GM19452 (cell line): ENCODE measurements around the gene FBXL3.
"Not testable (repeated sequence)": the region's sequence is repeated elsewhere in the genome, so short reads cannot be mapped to it uniquely, and the experiment has no call there.

Source experiments
- ATAC-seq: cut with Tn5 transposase; IDR thresholded peaks from one replicate; pipeline ENCODE4 v1.9.1; 2021; ENCODE audit not compliant: unreplicated experiment

FBXL3 gene

DNA sequence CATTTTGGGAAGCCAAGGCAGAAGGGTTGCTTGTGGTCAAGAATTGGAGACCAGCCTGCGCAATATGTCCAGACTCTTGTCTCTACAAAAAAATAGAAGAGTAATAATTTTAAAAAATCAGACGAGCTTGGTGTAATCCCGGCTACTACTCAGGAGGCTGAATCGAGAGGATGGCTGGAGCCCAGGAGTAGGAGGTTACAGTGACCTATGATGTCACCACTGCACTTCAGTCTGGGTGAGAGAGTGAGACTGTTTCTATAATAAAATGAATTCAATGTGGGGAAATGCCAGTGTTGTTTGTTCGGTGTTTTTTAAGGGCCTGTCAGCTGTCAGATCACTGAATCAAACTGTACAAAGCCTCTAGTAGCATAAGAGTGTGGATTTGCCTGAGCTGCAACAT, 1.2 kb upstream of the FBXL3 start:
- no peak for ATAC-seq

DNA sequence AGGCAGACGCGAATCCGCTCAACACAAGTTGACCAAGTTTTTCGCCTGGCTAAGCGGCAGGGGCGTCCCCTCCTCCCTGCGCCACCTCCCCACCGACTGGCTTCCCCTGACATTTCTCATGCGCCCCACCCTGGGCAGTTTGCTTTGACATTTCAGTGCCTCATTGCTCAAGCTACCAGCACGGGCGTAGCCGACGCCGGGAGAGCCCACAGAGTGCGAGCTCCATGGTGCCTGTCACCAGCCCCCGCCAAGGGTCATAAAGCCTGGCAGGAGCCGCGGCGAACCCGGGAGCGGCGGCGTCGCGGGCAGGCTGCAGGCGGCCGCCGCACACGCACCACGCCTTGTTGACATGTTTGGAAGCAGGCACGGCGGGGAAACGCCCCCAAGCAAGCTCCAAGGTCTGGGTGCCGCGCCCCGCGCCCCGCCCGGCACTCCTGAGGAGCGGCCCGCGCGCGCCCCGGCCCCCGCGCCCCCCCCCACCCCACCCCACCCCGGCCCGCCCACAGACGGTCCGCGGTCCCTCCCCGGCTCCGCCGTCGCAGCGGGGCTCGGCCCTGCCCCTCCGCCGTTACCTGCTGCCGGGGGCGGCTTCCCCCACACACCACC, 601 bp downstream of the FBXL3 start:
- ATAC-seq: peak; percentile 46

- ATAC-seq: no peak
These were observed 4.6 kb downstream of the FBXL3 start for GRCh38 chr13:77022341-77022740.

GRCh38 chr13:77019756-77020155, 7.2 kb downstream of the FBXL3 start:
- no peak for ATAC-seq

GRCh38 chr13:77016888-77017623, 9.9 kb downstream of the FBXL3 start:
- ATAC-seq: no peak

DNA sequence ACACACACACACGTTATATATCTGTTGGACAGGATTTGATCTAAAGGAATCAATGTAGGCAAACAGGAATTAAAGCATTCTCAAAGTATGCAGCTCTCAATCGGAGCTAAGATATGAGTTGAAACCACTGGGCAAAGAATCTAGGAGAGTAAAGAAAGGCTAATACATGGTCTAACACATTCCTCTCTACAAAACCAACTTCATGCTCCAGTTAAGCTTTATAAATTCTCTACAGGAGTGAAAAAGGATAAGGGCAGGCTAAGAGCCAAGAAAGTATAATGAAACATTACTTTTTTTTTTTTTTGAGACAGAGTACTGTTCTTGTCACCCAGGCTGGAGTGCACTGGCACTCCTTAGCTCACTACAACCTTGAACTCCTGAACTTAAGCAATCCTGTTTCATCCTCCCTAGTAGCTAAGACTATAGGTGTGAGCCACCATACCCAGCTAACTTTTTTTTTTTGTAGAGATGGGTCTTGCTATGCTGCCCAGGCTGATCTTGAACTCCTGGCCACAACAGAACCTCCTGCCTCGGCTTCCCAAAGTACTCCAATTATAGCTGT, 10.6 kb downstream of the FBXL3 start:
- ATAC-seq: no peak

GRCh38 chr13:77014906-77015685, 11.9 kb downstream of the FBXL3 start:
- ATAC-seq: no peak

GRCh38 chr13:77013853-77014542, 13.0 kb downstream of the FBXL3 start:
- ATAC-seq: no peak

DNA sequence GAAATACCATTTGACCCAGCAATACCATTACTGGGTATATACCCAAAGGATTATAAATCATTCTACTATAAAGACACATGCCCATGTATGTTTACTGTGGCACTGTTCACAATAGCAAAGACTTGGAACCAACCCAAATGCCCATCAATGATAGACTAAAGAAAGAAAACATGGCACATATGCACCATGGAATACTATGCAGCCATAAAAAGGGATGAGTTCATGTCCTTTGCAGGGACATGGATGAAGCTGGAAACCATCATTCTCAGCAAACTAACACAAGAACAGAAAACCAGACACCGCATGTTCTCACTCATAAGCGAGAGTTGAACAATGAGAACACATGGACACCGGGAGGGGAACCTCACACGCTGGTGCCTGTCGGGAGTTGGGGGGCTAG, 17.2 kb downstream of the FBXL3 start:
- ATAC-seq: not testable (repeated sequence)

DNA sequence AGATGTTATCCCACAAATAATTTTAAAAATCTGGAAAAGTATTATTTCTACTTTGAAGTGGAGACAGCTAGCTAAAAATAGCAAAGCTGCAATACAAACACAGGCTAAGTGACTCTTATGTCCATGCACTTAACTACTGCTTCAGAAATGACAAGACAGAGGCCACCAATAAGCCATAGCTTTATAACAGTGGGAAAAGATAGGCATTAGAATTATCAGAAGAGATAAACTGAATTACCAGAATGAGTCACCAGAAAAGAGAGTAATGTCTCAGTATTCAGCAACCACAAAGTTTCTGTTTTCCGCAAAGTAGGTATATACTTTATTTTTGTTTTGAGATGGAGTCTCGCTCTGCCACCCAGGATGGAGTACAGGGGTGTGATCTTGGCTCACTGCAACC, 17.9 kb downstream of the FBXL3 start:
- no peak for ATAC-seq

GRCh38 chr13:77008337-77008736, 18.6 kb downstream of the FBXL3 start:
- not testable (repeated sequence) for ATAC-seq

DNA sequence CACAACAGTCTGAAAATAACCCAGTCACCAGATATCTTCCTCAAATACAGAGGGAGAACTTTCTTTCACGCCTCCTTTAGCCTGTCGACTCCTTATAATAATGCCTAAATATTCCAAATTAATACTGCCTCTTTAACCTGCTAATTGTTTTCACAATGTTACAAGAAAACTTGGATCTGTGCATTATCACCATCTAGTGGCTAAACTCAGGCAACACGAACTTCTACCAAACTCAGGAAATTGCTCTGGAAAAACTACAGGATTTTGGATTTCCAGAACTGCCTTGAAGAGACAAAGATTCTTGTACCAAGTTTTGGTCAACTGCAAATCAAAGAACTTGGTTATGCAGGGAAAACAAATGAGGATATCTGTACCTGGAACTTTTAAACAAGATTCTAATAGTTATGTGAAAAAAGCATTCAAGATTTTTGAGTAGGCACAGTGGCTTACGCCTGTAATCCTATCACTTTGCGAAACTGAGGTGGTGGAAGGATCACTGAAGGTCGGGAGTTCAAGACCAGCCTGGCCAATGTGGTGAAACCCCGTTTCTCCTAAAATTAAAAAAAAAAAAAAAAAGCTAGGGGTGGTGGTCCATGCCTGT, 24.3 kb downstream of the FBXL3 start:
- no peak for ATAC-seq

- no peak for ATAC-seq
These were observed 24.9 kb downstream of the FBXL3 start for GRCh38 chr13:77001963-77002587.

- no peak for ATAC-seq
These were observed 25.4 kb downstream of the FBXL3 start for GRCh38 chr13:77001540-77001939.

- ATAC-seq: no peak
These were observed 26.5 kb downstream of the FBXL3 start for GRCh38 chr13:77000475-77000874.

DNA sequence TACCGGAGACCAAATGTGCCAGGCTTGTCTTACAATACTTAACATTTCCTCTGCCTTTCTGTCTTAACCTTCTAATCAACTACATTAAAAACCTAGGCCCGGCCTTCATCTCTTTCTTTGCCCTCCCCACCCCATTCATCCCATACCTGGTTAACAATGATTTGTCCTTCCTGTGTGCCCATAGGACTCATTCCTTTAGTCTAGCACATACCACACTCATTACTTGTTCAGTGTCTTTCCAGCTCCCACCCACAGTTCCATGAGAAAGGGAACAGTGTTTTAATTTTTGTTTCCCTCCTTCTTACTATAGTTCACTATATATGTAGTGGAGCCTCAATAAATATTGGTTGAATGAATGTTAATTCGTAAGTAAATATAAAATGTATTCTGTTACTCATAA, 32.7 kb downstream of the FBXL3 start:
- no peak for ATAC-seq

GRCh38 chr13:76993473-76993872, 33.5 kb downstream of the FBXL3 start:
- ATAC-seq: no peak

GRCh38 chr13:76993021-76993420, 33.9 kb downstream of the FBXL3 start:
- no peak for ATAC-seq

DNA sequence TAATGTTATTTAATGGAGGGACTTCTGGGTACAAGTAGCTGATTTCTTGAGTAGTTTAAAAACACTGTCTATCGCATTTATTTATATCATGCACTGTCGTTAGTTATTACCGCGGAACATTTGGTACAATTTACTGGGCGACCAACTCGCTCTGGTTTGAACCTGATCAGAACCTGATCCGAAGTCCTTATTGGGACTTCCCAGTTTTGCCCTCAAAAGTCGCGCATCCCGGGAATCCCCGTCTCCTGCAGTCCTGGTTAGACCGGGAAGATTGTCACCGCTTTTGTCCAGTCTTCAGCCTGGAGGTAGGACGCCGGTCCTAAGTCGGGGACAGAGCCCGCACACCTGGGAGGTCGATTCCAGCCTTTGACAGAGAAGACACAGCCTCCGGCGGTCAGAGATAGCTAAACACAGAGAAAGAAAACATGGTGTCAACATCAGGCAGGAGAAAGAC, 34.4 kb downstream of the FBXL3 start:
- no peak for ATAC-seq
